Stimulated activated CD8-positive, alpha-beta memory T cell treated with anti-CD3 and anti-CD28 coated beads, Interleukin-4, amount 100 ng/mL, for 48 hours (primary cell): Measurements from ENCODE around the gene ACADM.
A peak's percentile ranks its signal among the peaks of the same experiment; 100 is the strongest.
"Not testable (repeated sequence)": the region's sequence is repeated elsewhere in the genome, so short reads cannot be mapped to it uniquely, and the experiment has no call there.

Experiments
- DNase-seq: peaks from one replicate; pipeline ENCODE4 v3.0.0-alpha.2; 2020

ACADM gene

DNA sequence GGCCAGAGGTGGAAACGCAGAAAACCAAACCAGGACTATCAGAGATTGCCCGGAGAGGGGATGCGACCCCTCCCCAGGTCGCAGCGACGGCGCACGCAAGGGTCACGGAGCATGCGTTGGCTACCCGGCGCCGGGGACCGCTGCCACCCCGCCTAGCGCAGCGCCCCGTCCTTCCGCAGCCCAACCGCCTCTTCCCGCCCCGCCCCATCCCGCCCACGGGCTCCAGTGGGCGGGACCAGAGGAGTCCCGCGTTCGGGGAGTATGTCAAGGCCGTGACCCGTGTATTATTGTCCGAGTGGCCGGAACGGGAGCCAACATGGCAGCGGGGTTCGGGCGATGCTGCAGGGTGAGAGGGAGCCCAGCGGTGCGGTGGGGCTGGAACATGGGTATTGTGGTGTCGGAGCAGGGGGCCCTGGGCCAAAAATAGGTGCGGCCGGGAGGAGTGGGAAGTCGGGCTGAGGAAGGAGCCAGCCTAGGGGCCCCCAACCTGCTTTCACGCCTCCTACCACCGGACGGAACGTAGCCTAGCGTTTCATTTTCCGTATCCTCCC is at the start of gene ACADM:
TSS of gene ACADM (plus strand) at position 238 of the 551 bp plus-strand sequence. CDS start at position 317, 79 bp downstream.
- peak; percentile 91 for DNase-seq

DNA sequence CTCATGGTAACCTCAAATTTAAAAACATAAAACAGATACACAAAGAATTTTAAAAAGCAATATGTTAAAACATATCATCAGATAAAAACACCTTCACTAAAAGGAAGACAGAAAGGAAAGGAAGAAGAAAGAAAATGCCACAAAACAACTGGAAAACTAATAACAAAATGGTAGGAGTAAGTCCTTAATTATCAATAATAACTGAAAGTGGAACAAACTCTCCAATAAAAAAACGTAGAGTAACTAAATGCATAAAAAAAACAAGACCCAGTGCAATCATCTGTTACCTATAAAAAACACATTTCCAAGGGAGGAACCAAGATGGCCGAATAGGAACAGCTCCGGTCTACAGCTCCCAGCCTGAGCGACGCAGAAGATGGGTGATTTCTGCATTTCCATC is 47.1 kb upstream of the ACADM start:
- no peak for DNase-seq

DNA sequence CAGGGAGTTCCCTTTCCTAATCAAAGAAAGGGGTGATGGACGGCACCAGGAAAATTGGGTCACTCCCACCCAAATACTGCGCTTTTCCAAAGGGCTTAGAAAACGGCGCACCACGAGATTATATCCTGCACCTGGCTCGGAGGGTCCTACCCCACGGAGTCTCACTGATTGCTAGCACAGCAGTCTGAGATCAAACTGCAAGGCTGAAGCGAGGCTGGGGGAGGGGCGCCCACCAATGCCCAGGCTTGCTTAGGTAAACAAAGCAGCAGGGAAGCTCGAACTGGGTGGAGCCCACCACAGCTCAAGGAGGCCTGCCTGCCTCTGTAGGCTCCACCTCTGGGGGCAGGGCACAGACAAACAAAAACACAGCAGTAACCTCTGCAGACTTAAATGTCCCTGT is 46.5 kb upstream of the ACADM start:
- DNase-seq = not testable (repeated sequence)

DNA sequence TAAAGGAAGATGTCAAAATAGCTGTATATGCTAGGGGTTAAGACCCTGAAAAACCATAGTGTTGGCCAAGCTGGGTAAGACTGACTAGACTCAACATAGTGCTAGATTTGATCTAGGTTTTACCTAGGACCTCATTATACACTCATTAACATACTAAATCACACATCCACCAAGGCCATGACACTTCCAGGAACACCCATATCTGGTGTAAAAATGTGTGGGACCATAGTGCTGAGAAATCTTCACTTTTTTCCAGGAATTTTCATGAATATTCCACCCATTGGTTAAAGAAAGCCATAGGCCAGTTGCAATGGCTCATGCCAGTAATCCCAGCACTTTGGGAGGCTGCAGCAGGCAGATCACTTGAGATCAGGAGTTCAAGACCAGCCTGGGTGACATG is 34.0 kb upstream of the ACADM start:
- no peak for DNase-seq

DNA sequence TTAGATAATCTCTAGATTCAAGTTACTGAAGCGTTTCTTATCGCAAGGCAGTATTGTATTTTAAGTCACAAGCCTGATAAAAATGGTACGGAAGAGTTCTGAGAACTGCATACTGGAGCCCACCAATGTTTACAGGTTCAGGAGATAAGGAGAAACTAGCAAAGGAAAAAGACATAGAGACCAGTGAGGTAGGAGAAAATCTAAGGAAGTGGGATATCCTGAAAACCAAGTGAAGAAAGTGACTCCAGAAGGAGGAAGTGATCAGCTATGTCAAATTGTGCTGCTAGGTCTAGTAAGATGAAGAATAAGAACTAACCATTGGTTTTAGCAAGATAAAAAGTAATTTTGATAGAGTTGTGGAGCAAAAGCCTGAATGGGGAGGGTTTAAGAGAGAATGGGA is 31.0 kb upstream of the ACADM start:
- no peak for DNase-seq

DNA sequence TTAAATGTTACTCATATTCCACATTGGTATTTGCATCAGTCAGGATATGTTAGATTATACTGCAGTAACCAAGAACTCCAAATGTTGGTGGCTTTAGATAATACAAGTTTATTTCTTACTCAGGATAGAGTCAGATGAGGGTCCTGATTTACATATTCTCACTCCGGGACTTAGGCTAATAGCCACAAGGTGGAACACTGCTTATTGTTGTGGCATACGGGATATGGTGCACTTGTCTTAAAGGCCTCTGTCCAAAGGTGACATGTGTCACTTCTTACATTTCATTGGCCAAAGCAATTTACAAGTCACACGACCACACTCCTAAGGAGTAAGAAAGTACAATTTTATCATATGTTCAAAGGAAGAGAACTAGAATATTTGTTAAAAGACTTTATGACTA is 28.5 kb upstream of the ACADM start:
- DNase-seq = no peak

DNA sequence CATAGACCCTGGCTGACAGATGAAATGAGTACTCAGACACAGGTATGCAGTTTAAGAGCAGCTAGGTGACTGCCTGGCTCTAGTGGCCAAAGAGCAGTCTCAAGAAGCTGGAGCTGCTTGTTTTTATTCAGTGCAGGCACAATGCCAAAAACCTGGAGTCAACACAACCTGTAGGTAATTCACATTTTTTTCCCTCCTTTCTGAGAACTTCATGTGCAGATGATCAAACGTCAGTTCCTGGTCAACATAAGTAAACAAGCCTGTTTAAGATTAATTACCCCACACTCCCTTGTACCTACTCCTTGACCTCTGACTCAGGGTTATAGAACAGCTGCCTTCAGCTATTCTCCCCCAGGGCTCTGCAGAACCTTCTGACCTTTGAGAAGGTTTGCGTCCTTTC is 17.3 kb upstream of the ACADM start:
- no peak for DNase-seq

DNA sequence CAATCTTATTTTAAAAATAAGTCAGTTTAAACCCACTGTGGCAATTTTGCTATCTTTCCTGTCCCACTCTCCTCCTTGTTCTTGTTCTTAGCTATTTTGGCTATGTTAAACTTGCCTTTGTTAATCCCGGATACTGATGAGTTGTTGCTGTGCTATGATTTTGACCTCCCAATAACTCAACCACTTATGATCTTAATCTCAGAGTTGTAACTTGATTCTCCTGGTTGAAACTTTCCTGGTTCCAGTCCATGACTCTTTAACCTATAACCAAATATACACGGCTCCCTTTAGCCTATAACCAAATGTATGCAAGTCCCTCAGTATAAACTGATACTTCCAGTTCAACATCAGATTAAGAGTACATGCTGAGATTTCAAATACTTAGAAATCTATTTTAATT is 15.6 kb upstream of the ACADM start:
- no peak for DNase-seq

DNA sequence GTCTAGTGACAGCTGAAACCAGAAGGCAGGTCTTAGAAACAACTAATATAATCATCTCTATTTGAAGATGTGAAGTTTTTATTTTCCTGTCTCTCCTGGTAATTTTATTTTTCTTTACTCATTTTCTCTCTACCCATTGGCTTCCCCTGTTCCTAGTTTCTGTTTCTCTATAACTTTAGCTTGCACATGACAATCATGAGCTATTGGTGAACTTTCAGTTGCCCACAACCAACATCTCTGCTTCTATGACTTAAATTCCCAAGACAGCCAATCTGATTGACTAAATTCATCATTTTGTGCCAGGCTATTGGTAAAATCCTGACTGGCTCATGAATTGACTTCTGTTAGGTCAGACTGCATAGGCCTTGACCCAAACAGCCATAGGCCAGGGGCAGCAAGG is 13.7 kb upstream of the ACADM start:
- DNase-seq = no peak

DNA sequence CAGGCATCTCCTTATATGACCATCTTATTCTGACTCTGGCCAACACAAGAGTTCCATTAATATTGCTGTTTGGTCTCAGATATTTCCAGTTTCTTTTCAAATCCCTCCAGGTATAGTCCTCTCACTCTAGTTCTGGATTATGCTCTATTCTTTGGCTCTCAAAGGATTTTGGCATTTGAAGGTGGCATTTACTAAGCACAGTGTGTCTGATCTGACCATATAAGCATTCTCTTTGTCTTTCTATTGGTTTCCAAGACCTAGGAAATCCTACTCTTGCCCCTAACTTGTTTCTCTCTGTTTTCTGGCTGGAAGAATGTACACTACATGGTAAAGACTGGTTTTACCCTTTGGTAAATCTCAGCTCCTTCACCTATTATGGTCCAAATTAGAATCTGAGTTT is 12.7 kb upstream of the ACADM start:
- DNase-seq = no peak

DNA sequence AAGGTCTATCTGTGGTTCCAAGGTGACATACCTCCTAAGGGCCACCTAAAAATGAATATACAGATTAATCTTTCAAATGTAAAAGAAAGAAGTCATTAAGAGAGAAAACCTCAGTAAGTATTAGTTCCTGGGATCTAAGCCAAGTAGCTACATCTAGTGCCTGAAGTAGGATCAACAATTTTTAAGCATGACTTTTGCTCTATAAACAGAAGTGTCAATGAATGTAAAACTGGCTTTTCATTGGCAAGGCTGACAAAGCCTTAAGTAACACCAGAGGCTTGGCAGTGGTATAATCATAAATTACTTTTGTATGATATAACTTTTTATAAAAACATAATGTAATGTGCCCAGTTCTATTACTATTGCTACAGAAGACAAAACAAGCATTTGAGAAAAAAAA is 12.2 kb upstream of the ACADM start:
- DNase-seq = no peak

DNA sequence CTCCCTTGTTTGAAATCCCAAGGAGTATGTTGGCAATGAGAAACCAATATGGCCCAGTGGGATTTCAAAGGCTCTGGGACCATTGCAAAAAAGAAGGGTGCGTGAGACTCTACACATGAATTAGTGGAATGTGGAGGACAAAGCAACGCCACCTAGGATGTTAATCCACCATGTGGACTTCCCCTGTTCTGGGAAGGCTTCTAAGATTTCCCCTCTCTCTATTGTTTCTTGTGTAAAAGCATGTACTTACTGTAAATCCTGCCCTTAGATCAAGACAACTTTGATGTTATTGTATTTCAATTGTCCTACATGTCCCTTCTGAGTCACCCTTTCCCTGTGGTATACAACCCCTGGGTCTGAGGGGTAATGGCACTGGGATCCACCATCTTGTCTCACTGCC is 4.7 kb upstream of the ACADM start:
- DNase-seq = no peak

DNA sequence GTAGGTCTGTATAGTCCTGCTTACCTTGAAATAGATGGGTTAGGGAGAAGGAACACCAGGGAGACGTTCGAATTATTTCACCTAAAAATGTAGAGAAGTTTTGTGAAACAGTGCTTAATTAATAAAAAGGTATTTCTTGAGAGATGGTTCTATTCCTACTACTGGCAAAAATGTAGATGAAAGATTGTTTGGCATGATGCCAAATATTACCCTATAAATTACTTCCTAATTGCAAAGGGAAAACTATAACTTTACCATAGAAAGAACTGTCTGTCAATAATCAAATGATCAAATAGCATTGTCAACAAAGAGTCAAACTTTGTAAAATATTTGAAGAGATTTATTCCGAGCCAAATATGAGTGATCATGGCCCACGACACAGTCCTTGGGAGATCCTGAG is 4.2 kb upstream of the ACADM start:
- DNase-seq = no peak

DNA sequence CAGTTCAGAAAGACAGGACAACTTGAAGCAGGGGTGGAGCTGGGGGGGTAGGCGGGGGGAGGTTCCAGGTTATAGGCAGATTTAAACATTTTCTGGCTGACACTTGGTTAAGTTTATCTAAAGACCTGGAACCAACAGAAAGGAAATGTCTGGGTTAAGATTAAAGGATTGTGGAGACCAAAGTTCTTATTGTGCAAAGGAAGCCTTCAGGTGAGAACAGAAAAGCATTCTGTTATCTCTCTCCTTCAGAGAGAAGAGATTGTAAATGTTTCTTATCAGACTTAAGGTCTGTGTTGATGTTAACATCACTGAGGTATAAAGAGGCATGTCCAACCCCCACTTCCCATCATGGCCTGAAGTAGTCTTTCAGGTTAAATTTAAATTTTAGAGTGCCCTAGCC is 3.7 kb upstream of the ACADM start:
- DNase-seq = no peak

DNA sequence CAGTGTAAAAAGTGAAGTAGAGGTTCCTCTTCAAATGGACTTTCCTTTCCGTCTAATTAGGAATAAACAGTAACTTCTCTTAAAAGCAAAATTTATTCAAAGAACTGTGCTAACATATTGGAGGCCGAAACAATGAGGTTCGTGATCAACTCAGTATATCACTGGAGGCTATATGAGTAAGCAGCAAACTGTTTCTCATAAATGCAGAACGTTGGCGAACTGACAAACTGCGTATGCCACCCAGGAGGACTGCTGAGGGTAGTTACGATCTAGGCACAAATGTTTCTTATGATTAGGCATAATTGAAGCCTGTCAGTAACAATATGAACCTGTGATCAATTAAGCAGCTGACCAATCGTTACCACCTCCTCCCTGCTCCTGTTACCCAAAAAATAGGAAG is 2.3 kb upstream of the ACADM start:
- not testable (repeated sequence) for DNase-seq

DNA sequence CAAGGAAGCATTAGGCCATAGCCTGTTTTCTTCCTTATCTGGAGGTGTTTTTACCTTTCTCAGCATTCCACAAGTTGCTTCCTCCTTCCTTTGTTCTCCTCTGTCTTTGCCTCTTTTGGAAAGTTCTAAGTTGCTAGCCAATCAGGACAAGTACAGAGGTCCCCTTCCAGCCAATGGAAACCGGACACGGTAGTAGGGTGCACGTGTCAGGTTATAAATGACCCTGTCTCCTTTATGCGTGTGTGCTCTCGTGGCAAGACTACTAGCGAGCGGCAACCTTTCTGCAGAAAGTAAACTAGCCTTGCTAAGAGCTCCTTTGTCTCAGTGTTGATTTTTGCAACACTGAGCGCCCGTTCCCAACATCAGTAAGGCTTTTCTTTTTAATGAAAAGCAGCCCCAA is 1.5 kb upstream of the ACADM start:
- no peak for DNase-seq

DNA sequence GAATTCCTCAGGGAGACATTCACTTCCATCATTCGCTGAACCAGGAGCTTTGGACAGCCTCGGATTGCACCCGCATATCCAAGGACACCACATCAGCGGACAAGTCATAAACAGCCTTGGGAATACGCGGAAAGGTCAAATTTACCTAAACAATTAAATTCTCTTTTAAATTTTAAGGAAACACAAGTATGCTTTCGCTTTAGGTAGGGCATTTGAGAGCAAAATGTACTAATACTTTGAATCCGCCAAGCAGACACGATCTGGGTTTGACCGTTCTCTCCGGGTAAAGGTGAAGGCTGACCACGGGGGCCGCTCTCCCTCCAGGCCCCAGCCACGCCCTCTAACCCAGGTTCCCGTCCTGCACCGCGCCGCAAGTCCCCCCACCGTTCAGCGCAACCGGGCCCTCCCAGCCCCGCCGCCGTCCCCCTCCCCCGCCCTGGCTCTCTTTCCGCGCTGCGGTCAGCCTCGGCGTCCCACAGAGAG is 479 bp upstream of the ACADM start:
- DNase-seq = peak; percentile 86

DNA sequence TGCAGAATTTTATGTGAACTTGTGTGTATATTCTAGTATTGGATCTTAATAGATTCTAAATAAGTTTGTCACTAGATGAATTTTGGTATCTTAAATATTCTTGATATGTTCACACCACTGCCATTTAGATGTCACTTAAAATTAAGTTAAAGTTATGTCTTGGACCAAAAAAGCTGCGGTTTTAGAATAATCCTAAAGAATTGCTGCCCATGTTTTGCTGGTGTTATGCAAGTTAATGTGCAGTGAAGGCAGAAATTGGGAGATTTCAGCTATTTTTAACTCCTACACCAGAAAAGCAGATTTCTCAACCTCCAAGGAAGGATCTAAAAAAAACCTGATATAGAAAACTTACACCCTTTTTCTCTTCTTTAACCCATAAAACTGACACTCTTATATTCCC is 757 bp downstream of the ACADM start:
- no peak for DNase-seq

DNA sequence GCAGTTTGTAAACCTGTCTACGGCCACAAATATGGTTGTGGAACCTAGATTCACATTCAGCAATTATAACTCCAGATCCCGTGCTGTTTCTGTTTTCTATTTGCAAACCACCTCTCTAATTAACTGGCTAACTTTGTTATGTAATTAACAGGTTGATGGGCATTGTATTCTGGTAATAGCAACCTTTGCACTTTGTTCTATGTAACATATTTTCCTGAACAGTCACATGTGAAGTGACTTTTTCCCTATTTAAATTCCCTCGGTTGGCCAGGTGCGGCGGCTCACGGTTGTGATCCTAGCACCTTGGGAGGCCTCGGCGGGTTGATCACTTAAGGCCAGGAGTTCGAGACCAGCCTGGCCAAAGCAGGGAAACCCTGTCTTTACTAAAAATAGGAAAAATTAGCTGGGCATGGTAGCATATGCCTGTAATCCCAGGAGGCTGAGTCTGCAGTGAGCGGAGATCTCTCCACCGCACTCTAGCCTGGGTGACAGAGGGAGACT is 1.4 kb downstream of the ACADM start:
- DNase-seq = no peak

DNA sequence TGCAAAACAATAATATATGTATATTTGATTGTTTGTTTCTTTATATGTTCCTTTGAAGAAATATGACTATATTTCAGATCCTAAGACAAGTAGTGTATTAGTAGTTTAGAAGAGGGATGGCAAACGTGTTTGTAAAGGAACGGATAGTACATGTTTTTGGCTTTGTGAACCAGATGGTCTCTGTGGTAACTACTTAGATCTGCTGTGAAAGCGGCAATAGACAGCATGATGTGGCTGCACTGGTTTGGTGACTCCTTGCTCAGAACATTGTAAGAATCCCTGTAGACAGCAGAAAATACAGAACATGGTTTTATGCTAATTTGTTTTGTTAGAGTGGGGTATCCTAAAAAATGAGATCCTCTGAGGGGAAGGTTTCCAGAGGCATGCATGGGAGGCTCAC is 3.1 kb downstream of the ACADM start:
- DNase-seq = no peak

DNA sequence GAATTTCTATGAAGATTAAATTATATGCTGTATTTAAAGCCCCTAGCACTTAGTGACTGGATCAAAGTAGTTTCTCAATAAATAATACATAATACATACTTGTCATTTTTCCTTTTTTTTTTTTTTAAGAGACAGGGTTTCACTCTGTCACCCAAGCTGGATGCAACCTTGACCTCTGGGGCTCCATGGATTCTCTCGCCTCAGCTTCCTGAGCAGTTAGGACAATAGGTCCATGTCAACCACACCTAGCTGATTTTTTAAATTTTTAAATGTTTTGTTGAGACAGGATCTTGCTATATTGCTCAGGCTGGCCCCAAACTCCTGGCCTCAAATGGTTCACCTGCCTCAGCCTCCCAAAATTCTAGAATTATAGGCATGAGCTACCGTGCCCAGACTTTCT is 5.9 kb downstream of the ACADM start:
- no peak for DNase-seq

DNA sequence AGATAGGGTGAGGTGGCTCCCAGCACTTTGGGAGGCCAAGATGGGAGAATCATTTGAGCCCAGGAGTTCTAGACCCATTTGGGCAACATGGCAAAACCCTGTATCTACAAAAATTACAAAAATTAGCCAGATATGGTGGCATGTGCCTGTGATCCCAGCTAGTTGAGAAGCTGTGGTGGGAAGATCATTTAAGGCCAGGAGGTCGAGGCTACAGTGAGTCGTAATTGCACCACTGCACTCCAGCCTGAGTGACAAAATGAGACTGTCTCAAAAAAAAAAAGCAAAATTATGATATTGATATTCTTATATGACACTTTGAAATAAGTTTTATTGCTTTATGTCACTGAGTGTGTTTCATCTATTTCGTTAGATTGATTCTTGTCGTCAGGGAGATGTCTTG is 7.4 kb downstream of the ACADM start:
- DNase-seq = no peak

DNA sequence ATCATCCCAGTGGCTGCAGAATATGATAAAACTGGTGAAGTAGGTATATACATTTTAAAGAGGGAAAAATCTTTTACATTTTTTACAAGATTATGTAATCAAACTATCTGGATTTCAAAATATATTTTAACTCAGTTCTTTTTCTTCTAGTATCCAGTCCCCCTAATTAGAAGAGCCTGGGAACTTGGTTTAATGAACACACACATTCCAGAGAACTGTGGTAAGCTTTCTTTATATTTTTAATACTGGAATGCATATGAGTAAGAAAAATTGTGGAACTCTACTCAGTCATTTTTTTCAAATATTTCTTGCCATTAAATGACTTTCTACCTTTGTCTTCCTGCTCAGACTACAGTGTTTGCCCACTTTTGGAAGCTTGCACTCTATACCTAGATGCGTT is 8.2 kb downstream of the ACADM start:
- DNase-seq = no peak

DNA sequence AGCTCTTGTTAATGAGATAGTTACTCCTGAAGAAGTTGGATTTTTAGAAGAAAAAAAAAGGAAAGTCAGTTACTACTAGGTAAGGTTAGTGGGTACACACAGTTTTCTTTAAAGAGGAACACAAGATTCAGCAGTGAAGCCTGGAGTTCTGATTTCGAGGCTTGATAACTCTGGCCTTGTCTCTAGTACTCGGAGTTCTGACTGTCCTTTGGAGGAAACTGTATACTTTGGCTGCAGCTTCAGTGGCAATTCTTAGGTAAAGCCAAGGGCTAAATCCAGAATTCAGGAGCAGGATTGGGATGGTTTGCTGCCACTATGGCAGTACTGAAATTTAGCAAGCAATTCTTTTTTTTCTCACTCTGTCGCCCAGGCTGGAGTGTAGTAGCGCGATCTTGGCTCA is 9.2 kb downstream of the ACADM start:
- no peak for DNase-seq

DNA sequence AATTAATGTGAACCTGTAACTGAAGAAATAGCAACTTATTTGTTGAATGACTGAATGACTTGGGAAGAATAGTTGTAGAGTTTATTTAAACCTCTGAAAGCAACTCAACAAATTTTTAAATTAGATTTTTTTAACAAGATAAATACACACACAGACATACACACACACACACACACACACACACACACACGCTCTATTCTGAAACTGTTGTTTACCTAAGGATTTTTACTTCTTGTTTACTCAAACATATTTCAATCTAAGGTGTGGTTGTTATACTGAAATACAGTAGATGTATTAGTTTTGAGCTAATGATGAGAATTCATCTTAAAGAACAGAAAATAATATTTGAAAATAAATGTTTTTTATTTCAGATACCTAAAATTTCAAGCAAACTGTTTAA is 11.5 kb downstream of the ACADM start:
- DNase-seq = no peak
